Measurements from ENCODE around the gene ZSWIM4.

Gene ZSWIM4

GRCh38 chr19:13813147-13813546, 17.9 kb downstream of the ZSWIM4 start:
- DNase-seq = no peak

GRCh38 chr19:13814550-13814949, 19.3 kb downstream of the ZSWIM4 start:
- no peak for DNase-seq

- peak; percentile 93 for DNase-seq
Observed at GRCh38 chr19:13817018-13817614, 21.9 kb downstream of the ZSWIM4 start.

- DNase-seq = peak; percentile 98
Observed at GRCh38 chr19:13817615-13818371, 22.6 kb downstream of the ZSWIM4 start.

- no peak for DNase-seq
Observed at GRCh38 chr19:13819238-13819637, 24.0 kb downstream of the ZSWIM4 start.

- no peak for DNase-seq
Observed at GRCh38 chr19:13821292-13821691, 26.0 kb downstream of the ZSWIM4 start.

GRCh38 chr19:13823256-13823655, 28.0 kb downstream of the ZSWIM4 start:
- no peak for DNase-seq

- DNase-seq = no peak
Observed at GRCh38 chr19:13823901-13824300, 28.7 kb downstream of the ZSWIM4 start.

- no peak for DNase-seq
Observed at GRCh38 chr19:13824703-13825102, 29.5 kb downstream of the ZSWIM4 start.

GRCh38 chr19:13825489-13826441, 30.5 kb downstream of the ZSWIM4 start:
- peak; percentile 48 for DNase-seq

- no peak for DNase-seq
Observed at GRCh38 chr19:13826652-13827235, 31.5 kb downstream of the ZSWIM4 start.

- no peak for DNase-seq
Observed at GRCh38 chr19:13827656-13828055, 32.4 kb downstream of the ZSWIM4 start.

- DNase-seq = no peak
Observed at GRCh38 chr19:13830114-13830740, 35.0 kb downstream of the ZSWIM4 start.

- DNase-seq = no peak
Observed at GRCh38 chr19:13830741-13831536, 35.7 kb downstream of the ZSWIM4 start.

- no peak for DNase-seq
Observed at GRCh38 chr19:13831537-13832467, 36.6 kb downstream of the ZSWIM4 start.

- peak; percentile 95 for DNase-seq
Observed at GRCh38 chr19:13833330-13834243, 38.3 kb downstream of the ZSWIM4 start.

GRCh38 chr19:13834244-13835069, 39.2 kb downstream of the ZSWIM4 start:
- DNase-seq = peak; percentile 62
